HEK293T (cell line): ENCODE data around the gene TMCC2.

Experiments
- ARNT ChIP-seq: fragments of 450-650 bp; IDR thresholded peaks from 2 replicates; pipeline ENCODE4 v1.6.1; 2017; ENCODE audit warnings: mild to moderate bottlenecking
- BHLHE40 ChIP-seq: fragments of 450-650 bp; IDR thresholded peaks from 2 replicates; pipeline ENCODE4 v1.6.1; 2016; ENCODE audit warnings: mild to moderate bottlenecking, moderate library complexity, borderline replicate concordance
- CTBP1 ChIP-seq: fragments of 450-650 bp; IDR thresholded peaks from 2 replicates; pipeline ENCODE4 v1.6.1; 2016; ENCODE audit warnings: borderline replicate concordance
- FOXM1 ChIP-seq: fragments of 450-650 bp; IDR thresholded peaks from 2 replicates; pipeline ENCODE4 v1.6.1; 2017; ENCODE audit warnings: mild to moderate bottlenecking, borderline replicate concordance
- HDGF ChIP-seq: fragments of 450-650 bp; IDR thresholded peaks from 2 replicates; pipeline ENCODE4 v1.6.1; 2017; ENCODE audit warnings: antibody characterized with exemption, borderline replicate concordance
- LEF1 ChIP-seq: fragments of 450-650 bp; IDR thresholded peaks from 2 replicates; pipeline ENCODE4 v1.6.1; 2017; ENCODE audit warnings: mild to moderate bottlenecking, borderline replicate concordance
- NFRKB ChIP-seq: fragments of 450-650 bp; IDR thresholded peaks from 2 replicates; pipeline ENCODE4 v1.6.1; 2016; ENCODE audit warnings: mild to moderate bottlenecking, moderate library complexity
- PKNOX1 ChIP-seq: fragments of 450-650 bp; IDR thresholded peaks from 2 replicates; pipeline ENCODE4 v1.6.1; 2016
- SUZ12 ChIP-seq: fragments of 450-650 bp; IDR thresholded peaks from 2 replicates; pipeline ENCODE4 v1.6.1; 2016; ENCODE audit warnings: mild to moderate bottlenecking

- TF ChIP-seq ARNT (no peak), BHLHE40 (no peak), SUZ12 (no peak), CTBP1 (no peak), NFRKB (no peak), PKNOX1 (no peak), HDGF (no peak), LEF1 (no peak), FOXM1 (no peak)
These were observed 34.4 kb downstream of the TMCC2 start for GRCh38 chr1:205261946-205262691.
